SK-N-SH (cell line): ENCODE measurements around the gene CENPQ. TPM values are rescaled to one million over a fixed set of nuclear protein-coding genes. Genes with fewer than 3 reads are reported as not detected.

Experiments used
- CTCF ChIA-PET: fragments of 300-600, 350-600 bp; formaldehyde crosslinking; extraction: SDS; loops from one replicate; lab custom pipeline; 2021; lab: Yijun Ruan, JAX
- POLR2A ChIA-PET: fragments of 350-600 bp; sonication (Branson Sonifier 250); formaldehyde crosslinking; extraction: SDS; loops from one replicate; lab custom pipeline; 2020; ENCODE audit warnings: antibody characterized with exemption, inconsistent platforms; lab: Yijun Ruan, JAX
- DNase-seq: peaks from one replicate; pipeline ENCODE4 v3.0.0; 2012
- H2AFZ ChIP-seq: fragments of 200-600 bp; sonication (generic); 2 replicates; pipeline ENCODE4 v1.8.1; 2016; ENCODE audit warnings: antibody characterized with exemption, mild to moderate bottlenecking, low read depth
- H3F3A ChIP-seq: fragments of 200-600 bp; sonication (generic); replicated peaks from 2 replicates; pipeline ENCODE3; 2016; ENCODE audit warnings: antibody characterized with exemption, mild to moderate bottlenecking; ENCODE audit not compliant: insufficient read depth
- H3K27ac ChIP-seq, 2 experiments: fragments of 200-500 bp in 1 of 2; fragments of 200-600 bp in 1 of 2; sonication (Bioruptor generic) in 1 of 2; sonication (generic), shearing (Covaris generic) in 1 of 2; 2 replicates each; pipeline versions ENCODE4 v1.5.1 to v1.6.1; 2014 to 2016; ENCODE audit warnings: low read depth in 2 of 2, inconsistent platforms in 1 of 2, low read length in 1 of 2, mild to moderate bottlenecking in 1 of 2, mixed read lengths in 1 of 2
- H3K27me3 ChIP-seq: fragments of 200-600 bp; sonication (generic), shearing (Covaris generic); 2 replicates; pipeline ENCODE4 v1.6.1; 2016; ENCODE audit warnings: mixed run types; ENCODE audit not compliant: insufficient read depth
- H3K36me3 ChIP-seq, 2 experiments: fragments of 200-500 bp in 1 of 2; fragments of 200-600 bp in 1 of 2; sonication (Bioruptor generic) in 1 of 2; sonication (generic) in 1 of 2; replicated peaks in 1 of 2; 2 replicates each; pipeline versions ENCODE3 to v1.5.1; 2014 to 2016; ENCODE audit warnings: low read length in 1 of 2, mild to moderate bottlenecking in 1 of 2; ENCODE audit not compliant: insufficient read depth in 2 of 2, control insufficient read depth in 1 of 2
- H3K4me1 ChIP-seq, 2 experiments: fragments of 200-500 bp in 1 of 2; fragments of 200-600 bp in 1 of 2; sonication (Bioruptor generic) in 1 of 2; sonication (generic), shearing (Covaris generic) in 1 of 2; 2 replicates each; pipeline versions ENCODE4 v1.5.1 to v1.6.1; 2014 to 2016; ENCODE audit warnings: low read depth in 1 of 2, low read length in 1 of 2, mixed run types in 1 of 2; ENCODE audit not compliant: insufficient read depth in 2 of 2, control insufficient read depth in 1 of 2
- H3K4me2 ChIP-seq: fragments of 200-600 bp; sonication (generic), shearing (Covaris generic); 2 replicates; pipeline ENCODE4 v1.6.1; 2017; ENCODE audit warnings: mixed run types
- H3K4me3 ChIP-seq, 2 experiments: fragments of 200-500 bp in 1 of 2; fragments of 200-600 bp in 1 of 2; sonication (Bioruptor generic) in 1 of 2; sonication (generic), shearing (Covaris generic) in 1 of 2; 2 replicates each; pipeline versions ENCODE4 v1.5.1 to v1.8.1; 2014 to 2016; ENCODE audit warnings: low read depth in 2 of 2, inconsistent platforms in 1 of 2, low read length in 1 of 2, mild to moderate bottlenecking in 1 of 2, mixed read lengths in 1 of 2, moderate library complexity in 1 of 2
- H3K79me2 ChIP-seq: fragments of 200-600 bp; sonication (generic); 2 replicates; pipeline ENCODE4 v1.8.1; 2017; ENCODE audit warnings: mild to moderate bottlenecking; ENCODE audit not compliant: insufficient read depth
- H3K9ac ChIP-seq: fragments of 200-600 bp; sonication (generic); 2 replicates; pipeline ENCODE4 v1.6.1; 2017; ENCODE audit warnings: mixed run types
- H3K9me2 ChIP-seq: fragments of 200-600 bp; sonication (generic); 2 replicates; pipeline ENCODE4 v1.6.1; 2017; ENCODE audit warnings: mixed run types
- H3K9me3 ChIP-seq: fragments of 200-600 bp; sonication (generic); 2 replicates; pipeline ENCODE4 v1.6.1; 2017; ENCODE audit warnings: mixed run types, mild to moderate bottlenecking, moderate library complexity
- H4K20me1 ChIP-seq: fragments of 200-600 bp; sonication (generic); 2 replicates; pipeline ENCODE4 v1.6.1; 2017; ENCODE audit warnings: mild to moderate bottlenecking, mixed run types; ENCODE audit not compliant: insufficient read depth
- ELF1 ChIP-seq: IDR thresholded peaks from 2 replicates; pipeline ENCODE4 v1.4.0; 2012
- EP300 ChIP-seq, 2 experiments: IDR thresholded peaks; 2 replicates each; pipeline versions ENCODE4 v1.4.0 to v1.6.1; 2012; ENCODE audit warnings: borderline replicate concordance in 1 of 2, low read depth in 1 of 2, low read length in 1 of 2
- FOSL2 ChIP-seq: IDR thresholded peaks from 2 replicates; pipeline ENCODE4 v1.4.0; 2012; ENCODE audit warnings: low read depth, mild to moderate bottlenecking, moderate library complexity, borderline replicate concordance
- GATA2 ChIP-seq: sonication (generic); formaldehyde crosslinking; IDR thresholded peaks from 2 replicates; pipeline ENCODE4 v1.5.0; 2020; ENCODE audit warnings: mild to moderate bottlenecking, missing genetic modification reagents
- MEF2A ChIP-seq: IDR thresholded peaks from 2 replicates; pipeline ENCODE4 v1.4.0; 2012; ENCODE audit warnings: low read depth, borderline replicate concordance
- NRF1 ChIP-seq: IDR thresholded peaks from 2 replicates; pipeline ENCODE4 v1.6.1; 2012; ENCODE audit warnings: low read depth, mild to moderate bottlenecking, low read length
- POLR2AphosphoS5 ChIP-seq: IDR thresholded peaks from 2 replicates; pipeline ENCODE4 v1.6.1; 2012; ENCODE audit warnings: low read depth, low read length
- RCOR1 ChIP-seq: fragments of 150-350 bp; IDR thresholded peaks from 2 replicates; pipeline ENCODE4 v1.6.1; 2017; ENCODE audit warnings: antibody characterized with exemption, low read length
- RFX5 ChIP-seq: IDR thresholded peaks from 2 replicates; pipeline ENCODE4 v1.6.1; 2012; ENCODE audit warnings: mild to moderate bottlenecking, improper control_type of control experiment, low read length
- TCF12 ChIP-seq: IDR thresholded peaks from 2 replicates; pipeline ENCODE4 v1.4.0; 2012
- USF1 ChIP-seq: IDR thresholded peaks from 2 replicates; pipeline ENCODE4 v1.4.0; 2012; ENCODE audit warnings: low read depth, borderline replicate concordance
- YY1 ChIP-seq: IDR thresholded peaks from 2 replicates; pipeline ENCODE4 v1.4.0; 2012; ENCODE audit warnings: low read depth, mild to moderate bottlenecking
- WGBS: methylation state at CpG from one replicate; pipeline ENCODE4 v1.1.6; 2017; ENCODE audit warnings: low lambda C conversion rate; 5-methylcytosine and 5-hydroxymethylcytosine counted together
- polyA plus RNA-seq, 3 experiments: library from polyadenylated mRNA; depleted of rRNA; stranded (reverse); fragments of >200 nt; gene quantifications; 2 replicates each; pipeline ENCODE4 v1.2.3, GENCODE V29; 2012

The CENPQ gene
- polyA plus RNA-seq, 1 of the 3 experiments (the other 2 are of a cell fraction) = 2.5 TPM

GRCh38 chr6:49462071-49462470 lies 1.1 kb upstream of the CENPQ start:
- peak overlapping the region; percentile 94 to 95 for H3K4me3 ChIP-seq
- H3K36me3 ChIP-seq = peaks cover 17 to 19% of the 10 kb centered on the region in 2 experiments
- no peaks in the 10 kb centered on the region; the same call in 1 of the 2 replicates for H3K9me3 ChIP-seq
- H2AFZ ChIP-seq = peak overlapping the region; percentile 96; the same call in 1 of the 2 replicates
- no peaks in the 10 kb centered on the region for H4K20me1 ChIP-seq
- TF ChIP-seq EP300 (IDR thresholded peaks at IDR 0.05; ENCODE audit: borderline replicate concordance in 1 of 2, low read depth in 1 of 2, low read length in 1 of 2) (no peak), YY1 (no peak), RCOR1 (no peak), ELF1 (no peak), NRF1 (no peak), RFX5 (no peak), TCF12 (no peak)
- H3K27ac ChIP-seq = no peak overlapping the region
- H3K9me2 ChIP-seq = no peaks in the 10 kb centered on the region
- H3K27me3 ChIP-seq = no peaks in the 10 kb centered on the region
- DNase-seq = no peak
- peak overlapping the region; percentile 85 for H3K9ac ChIP-seq
- H3K79me2 ChIP-seq = peaks cover 69% of the 10 kb centered on the region
- H3F3A ChIP-seq = peaks cover 8% of the 10 kb centered on the region
- ChIA-PET POLR2A (no interaction called here), CTCF (no interaction called here)
- peaks cover 0 to 3% of the 10 kb centered on the region in 2 experiments; a peak in 2 of 4 replicates for H3K4me1 ChIP-seq
- 58% methylated on average over 3 of the region's 3 CpGs for WGBS
- peak overlapping the region; percentile 94 for H3K4me2 ChIP-seq

- Histone ChIP-seq H3K27ac (peak overlapping the region; percentile 48 to 71), H3K4me3 (peak overlapping the region; percentile 94 to 95), H3K9me2 (no peaks in the 10 kb centered on the region), H3K4me2 (peak overlapping the region; percentile 94), H3K9ac (peak overlapping the region; percentile 85), H3K79me2 (peaks cover 74% of the 10 kb centered on the region), H2AFZ (peak overlapping the region; percentile 96), H3K36me3 (peaks cover 13 to 14% of the 10 kb centered on the region in 2 experiments), H3F3A (peaks cover 8% of the 10 kb centered on the region), H3K4me1 (peaks cover 0 to 3% of the 10 kb centered on the region in 2 experiments; a peak in 2 of 4 replicates), H3K27me3 (no peaks in the 10 kb centered on the region), H3K9me3 (no peaks in the 10 kb centered on the region; the same call in 1 of the 2 replicates), H4K20me1 (no peaks in the 10 kb centered on the region)
- DNase-seq = no peak
- TF ChIP-seq MEF2A (no peak), GATA2 (no peak), USF1 (no peak)
- ChIA-PET POLR2A (no interaction called here), CTCF (no interaction called here)
- WGBS = 1% methylated on average over 7 of the region's 7 CpGs
These were observed 607 bp upstream of the CENPQ start for GRCh38 chr6:49462599-49462926.

GRCh38 chr6:49463612-49463967 lies 420 bp downstream of the CENPQ start:
- TF ChIP-seq POLR2AphosphoS5 (no peak), FOSL2 (no peak), RFX5 (no peak), ELF1 (no peak)
- 0% methylated on average over 4 of the region's 4 CpGs for WGBS
- DNase-seq = no peak
- Histone ChIP-seq H3K79me2 (peaks cover 84% of the 10 kb centered on the region), H3K4me1 (peaks cover 0 to 3% of the 10 kb centered on the region in 2 experiments; a peak in 2 of 4 replicates), H3K9me3 (no peaks in the 10 kb centered on the region; the same call in 1 of the 2 replicates), H3F3A (no peaks in the 10 kb centered on the region), H3K4me2 (peak overlapping the region; percentile 94), H4K20me1 (no peaks in the 10 kb centered on the region), H3K27me3 (no peaks in the 10 kb centered on the region), H3K27ac (peak overlapping the region; percentile 46 to 48), H3K4me3 (peak overlapping the region; percentile 94 to 95), H3K9me2 (no peaks in the 10 kb centered on the region), H3K36me3 (peaks cover 4 to 5% of the 10 kb centered on the region in 2 experiments), H2AFZ (peak overlapping the region; percentile 96), H3K9ac (peak overlapping the region; percentile 85)
- ChIA-PET CTCF (no interaction called here), POLR2A (no interaction called here)
